ENCODE results near the gene ETV1. TPM values are rescaled to one million over a fixed set of nuclear protein-coding genes. Genes with fewer than 3 reads are reported as not detected.

Gene ETV1
- total and polyA plus RNA-seq, 2 donors, result 3.5 to 34.1 TPM

- H3K36me3 ChIP-seq (ENCODE audit: insufficient read depth), result no peaks in the 10 kb centered on the region
- WGBS, result 85% methylated on average over 5 of the region's 5 CpGs
- DNase-seq (ENCODE audit: extremely low spot score), result no peak
- no peaks in the 10 kb centered on the region for H3K4me1 ChIP-seq (ENCODE audit: insufficient read depth)
- H3K4me3 ChIP-seq (ENCODE audit: low read depth, low read length), result no peak overlapping the region
- no peak overlapping the region for H3K27ac ChIP-seq (ENCODE audit: low read depth)
These were observed 113.9 kb downstream of the ETV1 start for GRCh38 chr7:13875496-13876074.

DNA sequence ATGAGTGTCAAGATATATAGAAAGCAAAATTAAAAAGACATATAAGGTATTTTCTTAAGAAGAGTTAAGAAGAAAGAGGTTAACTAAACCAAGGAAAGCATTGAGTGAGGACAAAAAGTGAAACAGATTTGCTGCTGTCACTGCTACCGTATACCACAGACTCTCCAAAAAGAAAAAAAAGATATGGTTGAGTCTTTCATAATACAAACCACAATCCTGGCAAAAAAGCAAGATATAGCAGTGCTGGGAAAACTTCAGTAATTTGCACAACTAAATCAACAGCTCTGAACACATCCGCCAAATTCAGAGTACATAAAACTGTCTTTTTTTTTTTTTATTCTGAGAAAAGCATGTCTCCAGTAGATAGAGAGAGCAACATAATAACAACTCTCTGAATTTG, 114.7 kb downstream of the ETV1 start:
- 37% methylated on average over 2 of the region's 2 CpGs for WGBS
- Histone ChIP-seq H3K36me3 (ENCODE audit: insufficient read depth) (no peaks in the 10 kb centered on the region), H3K27ac (ENCODE audit: low read depth) (no peak overlapping the region), H3K4me1 (ENCODE audit: insufficient read depth) (no peaks in the 10 kb centered on the region), H3K4me3 (ENCODE audit: low read depth, low read length) (no peak overlapping the region)
- DNase-seq (ENCODE audit: extremely low spot score), result no peak

- no peak overlapping the region for H3K27ac ChIP-seq (ENCODE audit: low read depth)
- no peaks in the 10 kb centered on the region for H3K36me3 ChIP-seq (ENCODE audit: insufficient read depth)
- no peak for DNase-seq (ENCODE audit: extremely low spot score)
- H3K4me3 ChIP-seq (ENCODE audit: low read depth, low read length), result no peak overlapping the region
- no peaks in the 10 kb centered on the region for H3K4me1 ChIP-seq (ENCODE audit: insufficient read depth)
These were observed 116.8 kb downstream of the ETV1 start for GRCh38 chr7:13872709-13873108.

DNA sequence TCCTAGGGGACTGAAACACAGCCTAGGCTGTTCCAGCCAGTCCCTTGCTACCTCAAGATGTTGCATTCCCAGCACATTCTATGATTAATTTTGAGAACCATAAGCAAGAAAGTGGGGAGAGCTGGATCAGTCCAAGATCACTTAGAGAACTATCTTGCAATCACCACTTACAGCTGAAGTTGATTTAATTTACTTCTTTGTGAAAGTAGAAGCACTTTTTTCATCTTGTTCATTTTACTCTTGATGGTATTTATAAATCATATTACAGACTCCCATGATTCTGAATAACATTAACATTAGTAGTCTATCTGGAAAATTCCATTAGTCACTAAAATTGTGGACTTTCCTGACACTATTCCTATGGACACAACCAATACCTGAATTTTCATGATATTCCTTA, 118.5 kb downstream of the ETV1 start:
- H3K27ac ChIP-seq (ENCODE audit: low read depth), result no peak overlapping the region
- no peaks in the 10 kb centered on the region for H3K36me3 ChIP-seq (ENCODE audit: insufficient read depth)
- DNase-seq (ENCODE audit: extremely low spot score), result no peak
- no peak overlapping the region for H3K4me3 ChIP-seq (ENCODE audit: low read depth, low read length)
- H3K4me1 ChIP-seq (ENCODE audit: insufficient read depth), result no peaks in the 10 kb centered on the region

DNA sequence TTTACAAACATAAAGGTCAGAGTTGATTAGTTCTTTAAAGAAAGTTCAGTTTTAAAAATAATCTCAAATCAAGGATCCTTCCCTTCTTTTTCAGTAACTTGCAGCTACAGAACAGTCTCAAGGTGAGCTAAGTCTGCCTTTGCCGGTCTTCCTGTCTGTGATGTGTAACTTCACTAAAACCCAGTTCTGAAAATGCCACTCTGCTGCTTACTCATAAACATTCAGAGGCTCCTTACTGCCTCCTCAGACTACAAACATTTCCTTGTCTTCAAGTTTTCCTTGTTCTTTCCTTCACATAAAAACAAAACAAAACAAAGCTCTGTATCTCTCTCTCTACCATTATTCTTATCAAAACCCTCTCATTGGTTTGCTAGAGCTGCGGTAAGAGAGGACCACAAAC, 128.7 kb downstream of the ETV1 start:
- H3K4me3 ChIP-seq (ENCODE audit: low read depth, low read length), result no peak overlapping the region
- WGBS, result 94% methylated on average over 2 of the region's 2 CpGs

GRCh38 chr7:13856012-13856411, 133.5 kb downstream of the ETV1 start:
- Histone ChIP-seq H3K27ac (ENCODE audit: low read depth) (no peak overlapping the region), H3K36me3 (ENCODE audit: insufficient read depth) (no peaks in the 10 kb centered on the region), H3K4me1 (ENCODE audit: insufficient read depth) (no peaks in the 10 kb centered on the region), H3K4me3 (ENCODE audit: low read depth, low read length) (no peak overlapping the region)
- WGBS, result 88% methylated on average over 1 of the region's 1 CpG
- no peak for DNase-seq (ENCODE audit: extremely low spot score)

More for the DNA sequence above, 128.7 kb downstream of the ETV1 start:
- Histone ChIP-seq H3K27ac (ENCODE audit: low read depth) (no peak overlapping the region), H3K4me1 (ENCODE audit: insufficient read depth) (no peaks in the 10 kb centered on the region), H3K36me3 (ENCODE audit: insufficient read depth) (no peaks in the 10 kb centered on the region)
- no peak for DNase-seq (ENCODE audit: extremely low spot score)

GRCh38 chr7:13852281-13852968, 137.0 kb downstream of the ETV1 start:
- 94% methylated on average over 8 of the region's 8 CpGs for WGBS
- no peaks in the 10 kb centered on the region for H3K4me1 ChIP-seq (ENCODE audit: insufficient read depth)
- DNase-seq (ENCODE audit: extremely low spot score), result no peak
- H3K4me3 ChIP-seq (ENCODE audit: low read depth, low read length), result no peak overlapping the region
- H3K27ac ChIP-seq (ENCODE audit: low read depth), result no peak overlapping the region
- H3K36me3 ChIP-seq (ENCODE audit: insufficient read depth), result no peaks in the 10 kb centered on the region

DNA sequence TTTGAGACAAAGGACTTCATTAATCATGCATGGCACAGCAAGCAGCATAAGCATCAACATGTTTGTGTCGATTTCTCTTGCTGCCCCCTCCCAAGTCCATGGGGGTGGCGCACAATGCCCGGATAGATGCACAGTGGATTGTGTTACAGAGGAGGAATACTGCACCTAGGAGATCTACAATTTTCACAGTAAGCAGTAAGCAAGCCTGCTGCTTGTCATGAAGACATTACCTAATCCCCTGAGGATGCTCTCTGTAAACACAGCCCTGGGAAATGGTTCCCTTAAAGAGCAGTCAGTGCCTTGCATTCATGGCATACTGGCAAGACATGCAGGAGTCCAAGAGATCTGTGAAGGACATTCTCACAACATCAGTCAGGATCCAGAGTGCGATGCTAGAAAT, 137.7 kb downstream of the ETV1 start:
- H3K36me3 ChIP-seq (ENCODE audit: insufficient read depth), result no peaks in the 10 kb centered on the region
- 32% methylated on average over 4 of the region's 4 CpGs for WGBS
- H3K4me1 ChIP-seq (ENCODE audit: insufficient read depth), result no peaks in the 10 kb centered on the region
- H3K27ac ChIP-seq (ENCODE audit: low read depth), result no peak overlapping the region
- no peak overlapping the region for H3K4me3 ChIP-seq (ENCODE audit: low read depth, low read length)
- no peak for DNase-seq (ENCODE audit: extremely low spot score)

DNA sequence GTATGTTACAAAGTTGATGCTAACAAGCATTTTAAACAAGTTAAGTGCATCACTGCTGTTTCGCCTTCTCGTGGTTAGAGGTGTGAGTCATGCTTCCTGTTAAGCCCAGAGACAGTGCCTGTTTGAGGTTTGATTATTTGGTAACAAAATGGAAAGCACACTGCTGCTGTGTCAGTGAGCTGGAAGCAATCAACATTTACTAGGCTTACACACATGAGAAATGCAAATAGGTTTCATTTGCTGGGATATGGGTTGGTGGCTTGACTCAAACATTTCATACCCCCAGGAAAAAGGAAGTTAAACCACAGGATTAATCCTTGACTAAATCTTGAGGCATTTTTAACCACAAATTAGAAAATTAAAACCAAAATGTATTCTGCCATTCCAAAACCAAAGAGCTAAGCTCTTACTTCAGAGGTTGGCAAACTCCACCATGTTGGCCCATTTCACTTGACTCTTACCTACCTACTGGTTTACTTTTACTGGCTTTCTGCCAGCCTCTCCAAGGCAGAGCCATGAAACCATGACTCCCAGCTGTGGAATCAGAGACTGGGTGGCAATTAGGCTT, 139.2 kb downstream of the ETV1 start:
- H3K4me1 ChIP-seq (ENCODE audit: insufficient read depth), result no peaks in the 10 kb centered on the region
- no peaks in the 10 kb centered on the region for H3K36me3 ChIP-seq (ENCODE audit: insufficient read depth)
- 23% methylated on average over 2 of the region's 2 CpGs for WGBS
- no peak overlapping the region for H3K27ac ChIP-seq (ENCODE audit: low read depth)
- H3K4me3 ChIP-seq (ENCODE audit: low read depth, low read length), result no peak overlapping the region
- no peak for DNase-seq (ENCODE audit: extremely low spot score)

DNA sequence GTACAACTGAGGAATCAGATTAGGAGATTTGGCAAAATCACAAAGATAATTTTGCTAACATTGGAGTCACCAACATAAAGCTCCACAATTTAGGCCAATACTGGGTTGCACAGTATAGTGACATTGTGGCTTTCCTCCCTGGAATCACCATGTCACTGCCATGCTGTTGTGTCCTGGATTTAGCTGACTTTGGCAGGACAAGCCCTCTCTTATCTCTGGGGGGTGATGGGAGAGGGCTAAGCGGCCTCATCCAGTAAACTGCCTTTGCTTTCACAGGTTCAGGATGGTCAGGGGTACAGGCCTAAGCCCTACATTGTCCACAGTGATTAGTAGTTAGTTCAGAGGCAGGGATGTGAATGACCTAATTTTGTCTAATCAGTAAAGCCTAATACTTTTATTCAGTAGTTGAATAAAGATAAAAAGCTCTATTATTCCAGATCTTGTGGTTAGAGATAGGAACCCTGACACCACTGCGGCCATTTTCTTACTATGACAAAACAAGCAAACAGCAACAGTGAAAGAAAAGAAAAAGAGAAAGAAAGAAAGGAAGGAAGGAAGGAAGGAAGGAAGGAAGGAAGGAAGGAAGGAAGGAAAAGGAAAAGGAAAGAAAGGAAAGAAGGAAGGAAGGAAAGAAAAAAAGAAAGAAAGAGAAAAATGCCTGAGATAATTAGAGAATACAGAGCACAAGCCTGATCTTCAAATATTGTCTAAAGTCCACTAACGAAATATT, 140.1 kb downstream of the ETV1 start:
- H3K27ac ChIP-seq (ENCODE audit: low read depth), result no peak overlapping the region
- no peak overlapping the region for H3K4me3 ChIP-seq (ENCODE audit: low read depth, low read length)
- WGBS, result 88% methylated on average over 3 of the region's 3 CpGs
- no peaks in the 10 kb centered on the region for H3K36me3 ChIP-seq (ENCODE audit: insufficient read depth)
- H3K4me1 ChIP-seq (ENCODE audit: insufficient read depth), result no peaks in the 10 kb centered on the region
- DNase-seq (ENCODE audit: extremely low spot score), result no peak

GRCh38 chr7:13848681-13849131, 140.8 kb downstream of the ETV1 start:
- no peak for DNase-seq (ENCODE audit: extremely low spot score)
- H3K27ac ChIP-seq (ENCODE audit: low read depth), result no peak overlapping the region
- WGBS, result 30% methylated on average over 5 of the region's 5 CpGs

DNA sequence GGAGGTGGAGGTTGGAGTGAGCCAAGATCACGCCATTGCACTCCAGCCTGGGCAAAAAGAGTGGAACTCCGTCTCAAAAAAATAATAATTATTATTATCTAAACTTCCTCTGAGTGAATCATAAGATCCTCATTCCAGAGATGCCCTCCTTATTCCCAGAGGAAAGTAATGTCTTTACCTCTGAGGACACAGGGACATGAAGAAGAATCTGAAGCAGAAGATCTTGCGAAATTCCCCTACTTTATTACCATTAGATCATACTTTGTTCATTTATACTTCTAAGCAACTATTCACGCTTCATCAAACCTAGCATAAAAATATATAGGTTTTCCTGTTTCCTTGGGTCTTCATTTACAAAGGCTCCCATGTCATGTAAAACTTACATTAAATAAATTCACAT, 143.1 kb downstream of the ETV1 start:
- no peak overlapping the region for H3K27ac ChIP-seq (ENCODE audit: low read depth)
- WGBS, result 91% methylated on average over 4 of the region's 4 CpGs
- H3K4me1 ChIP-seq (ENCODE audit: insufficient read depth), result no peaks in the 10 kb centered on the region
- no peak for DNase-seq (ENCODE audit: extremely low spot score)
- no peaks in the 10 kb centered on the region for H3K36me3 ChIP-seq (ENCODE audit: insufficient read depth)
- no peak overlapping the region for H3K4me3 ChIP-seq (ENCODE audit: low read depth, low read length)

More at GRCh38 chr7:13848681-13849131, 140.8 kb downstream of the ETV1 start:
- no peaks in the 10 kb centered on the region for H3K4me1 ChIP-seq (ENCODE audit: insufficient read depth)
- no peaks in the 10 kb centered on the region for H3K36me3 ChIP-seq (ENCODE audit: insufficient read depth)
- H3K4me3 ChIP-seq (ENCODE audit: low read depth, low read length), result no peak overlapping the region

DNA sequence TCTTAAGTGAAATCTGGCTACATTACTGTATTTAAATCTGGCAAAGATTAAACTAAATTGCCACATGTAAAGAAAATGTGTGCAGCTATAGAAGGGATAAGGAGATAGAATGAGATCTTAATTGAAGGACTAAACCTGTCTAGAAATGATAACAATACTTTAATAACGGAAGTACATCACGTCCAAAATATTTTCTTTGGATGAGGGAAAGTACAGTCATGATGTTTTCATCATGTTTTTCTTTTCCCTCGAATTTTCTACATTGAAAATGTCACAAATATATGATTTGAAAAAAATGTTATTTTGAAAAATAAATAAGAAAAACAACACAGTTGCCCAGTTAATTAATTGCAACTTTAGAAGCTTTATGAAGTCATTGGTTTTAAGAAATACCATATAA, 143.9 kb downstream of the ETV1 start:
- WGBS, result 81% methylated on average over 3 of the region's 3 CpGs
- no peak for DNase-seq (ENCODE audit: extremely low spot score)
- no peak overlapping the region for H3K4me3 ChIP-seq (ENCODE audit: low read depth, low read length)
- H3K36me3 ChIP-seq (ENCODE audit: insufficient read depth), result no peaks in the 10 kb centered on the region
- no peak overlapping the region for H3K27ac ChIP-seq (ENCODE audit: low read depth)
- H3K4me1 ChIP-seq (ENCODE audit: insufficient read depth), result no peaks in the 10 kb centered on the region

DNA sequence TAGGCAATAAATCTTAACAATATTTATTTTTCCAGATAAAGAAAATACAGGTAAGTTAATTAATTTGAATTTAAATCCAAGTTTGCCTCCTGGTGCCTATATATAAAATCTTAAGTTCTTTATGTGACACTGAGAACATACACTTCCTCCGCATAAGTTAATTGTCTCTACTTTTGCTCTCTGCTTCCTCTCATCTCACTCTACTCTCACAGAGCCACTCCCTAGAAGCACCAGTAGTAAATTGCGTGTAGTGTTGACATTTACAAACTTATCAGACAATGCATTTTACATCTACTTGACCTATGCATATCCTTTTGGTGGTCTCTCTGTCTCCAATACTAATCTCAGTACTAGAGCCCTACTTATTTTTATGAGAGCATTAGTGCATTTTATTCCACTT, 144.5 kb downstream of the ETV1 start:
- 87% methylated on average over 2 of the region's 2 CpGs for WGBS
- Histone ChIP-seq H3K4me3 (ENCODE audit: low read depth, low read length) (no peak overlapping the region), H3K36me3 (ENCODE audit: insufficient read depth) (no peaks in the 10 kb centered on the region), H3K4me1 (ENCODE audit: insufficient read depth) (no peaks in the 10 kb centered on the region), H3K27ac (ENCODE audit: low read depth) (no peak overlapping the region)
- no peak for DNase-seq (ENCODE audit: extremely low spot score)
